HG02970 (cell line): ENCODE data around the gene NEK8.

ENCODE experiments used
- ATAC-seq: cut with Tn5 transposase; IDR thresholded peaks from one replicate; pipeline ENCODE4 v1.9.1; 2021; ENCODE audit warnings: mild to moderate bottlenecking, moderate library complexity, moderate number of reproducible peaks; ENCODE audit not compliant: unreplicated experiment, low FRiP score

Gene NEK8

DNA sequence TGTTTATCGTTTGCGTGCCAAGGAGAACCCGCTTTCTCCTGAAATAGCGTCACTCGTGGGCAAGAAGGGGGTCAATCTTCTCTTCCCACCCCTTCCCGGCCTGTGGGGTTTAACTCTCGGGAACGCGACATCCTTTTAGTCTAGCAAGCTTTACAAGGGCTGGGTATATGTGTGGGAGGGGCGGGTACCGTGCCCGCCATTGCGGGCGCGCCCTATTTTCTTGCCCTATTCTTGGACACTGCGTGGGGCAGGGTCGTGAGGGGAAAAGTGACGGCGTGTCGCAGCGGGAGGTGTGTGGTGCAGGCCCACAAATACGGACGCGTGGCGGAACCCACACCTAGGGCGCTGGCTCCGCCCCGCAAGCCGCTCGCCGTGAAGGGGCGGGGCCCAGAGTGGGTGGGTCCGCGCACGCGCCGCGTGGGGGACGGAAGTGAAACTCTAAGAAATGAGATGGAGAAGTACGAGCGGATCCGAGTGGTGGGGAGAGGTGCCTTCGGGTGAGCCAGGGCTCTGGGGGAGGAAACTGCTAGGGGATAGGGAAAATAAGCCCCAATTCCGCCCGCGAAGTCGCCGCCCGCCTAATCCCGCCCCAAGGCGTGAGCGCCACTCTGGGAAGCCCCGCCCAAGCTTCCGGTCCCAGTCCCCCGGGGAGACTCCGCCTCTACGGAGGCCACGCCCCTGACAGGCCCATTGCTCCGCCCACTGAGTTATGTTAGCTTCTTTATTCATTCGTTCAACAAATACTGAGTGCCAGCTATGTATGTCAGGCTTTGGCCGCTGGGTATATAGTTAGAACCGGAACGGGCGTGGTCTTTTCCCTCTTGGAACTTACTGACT lies at the start of gene NEK8:
Gene NEK8 (plus strand): TSS at position 425 of the 837 bp plus-strand sequence. CDS start 26 bp downstream, at position 451.
- peak; percentile 38 for ATAC-seq

DNA sequence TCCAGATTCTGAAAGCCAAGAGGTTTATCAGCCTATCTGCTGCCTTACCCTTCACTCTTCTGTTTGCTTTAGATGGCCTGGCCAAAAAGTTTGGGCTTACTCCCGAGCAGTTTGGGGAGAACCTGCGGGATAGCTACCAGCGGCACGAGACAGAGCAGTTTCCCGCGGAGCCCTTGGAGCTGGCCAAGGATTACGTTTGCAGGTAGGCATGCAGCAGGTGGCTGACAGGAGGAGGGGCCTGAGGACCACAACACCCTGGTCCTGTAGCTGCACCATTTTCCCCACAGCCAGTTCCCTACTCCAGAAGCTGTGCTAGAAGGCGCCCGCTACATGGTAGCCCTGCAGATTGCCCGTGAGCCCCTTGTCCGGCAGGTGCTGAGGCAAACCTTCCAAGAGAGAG lies 45.9 kb upstream of the NEK8 start:
- ATAC-seq: no peak

- no peak for ATAC-seq
Measured at GRCh38 chr17:28684963-28685362, 43.6 kb upstream of the NEK8 start.

DNA sequence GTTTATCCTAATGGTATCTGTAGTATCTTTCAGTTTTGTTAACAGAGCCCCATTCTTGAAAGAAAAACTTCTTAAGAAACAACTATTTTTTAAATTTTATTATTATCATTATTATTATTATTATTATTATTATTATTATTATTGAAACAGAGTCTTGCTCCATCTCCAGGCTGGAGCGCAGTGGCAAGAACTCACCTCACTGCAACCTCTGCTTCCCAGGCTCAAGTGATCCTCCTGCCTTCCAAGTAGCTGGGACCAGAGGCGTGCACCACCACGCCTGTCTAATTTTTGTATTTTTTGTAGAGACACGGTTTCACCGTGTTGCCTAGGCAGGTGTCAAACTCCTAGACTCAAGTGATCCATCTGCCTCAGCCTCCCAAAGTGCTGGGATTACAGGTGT lies 43.2 kb upstream of the NEK8 start:
- ATAC-seq: no peak

- ATAC-seq: no peak
Measured at GRCh38 chr17:28686296-28686695, 42.3 kb upstream of the NEK8 start.

DNA sequence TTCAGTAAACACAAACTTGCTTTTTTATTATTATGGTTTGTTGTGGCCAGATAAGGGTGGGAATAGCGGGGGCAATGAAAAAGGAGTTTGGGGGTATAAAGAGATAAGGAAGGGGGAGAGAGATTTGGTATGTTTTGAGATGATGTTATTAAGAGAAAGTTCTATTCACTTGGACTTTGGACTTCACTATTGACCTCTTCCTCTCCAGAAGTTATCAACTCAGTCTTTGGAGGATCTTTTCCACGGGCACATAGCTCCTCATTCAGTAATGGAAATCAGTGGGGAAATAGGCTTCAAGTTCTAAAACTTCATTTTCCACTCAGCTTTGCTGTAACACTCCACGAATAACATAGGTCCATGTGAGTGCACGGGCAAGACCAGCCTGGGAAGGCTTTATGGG lies 40.1 kb upstream of the NEK8 start:
- ATAC-seq: no peak

GRCh38 chr17:28689011-28689410 lies 39.6 kb upstream of the NEK8 start:
- no peak for ATAC-seq

GRCh38 chr17:28693869-28694268 lies 34.7 kb upstream of the NEK8 start:
- no peak for ATAC-seq

- no peak for ATAC-seq
Measured at GRCh38 chr17:28698253-28698941, 30.2 kb upstream of the NEK8 start.

DNA sequence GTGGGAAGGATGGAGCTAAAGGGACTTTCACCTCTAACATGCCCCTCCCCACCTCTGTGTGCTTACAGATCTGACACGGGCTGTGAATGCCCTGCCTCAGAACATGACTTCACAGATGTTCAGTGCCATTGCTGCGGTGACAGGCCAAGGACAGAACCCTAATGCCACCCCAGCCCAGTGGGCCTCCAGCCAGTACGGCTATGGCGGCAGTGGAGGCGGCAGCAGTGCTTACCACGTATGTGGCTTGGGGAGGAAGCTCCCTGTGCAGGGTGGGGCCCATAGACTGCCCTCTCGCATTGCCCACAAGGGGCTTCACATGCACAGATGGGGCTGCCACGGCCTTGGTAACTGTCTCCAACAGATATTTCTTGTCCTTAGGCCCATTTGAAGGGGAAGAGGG lies 28.3 kb upstream of the NEK8 start:
- ATAC-seq: no peak

DNA sequence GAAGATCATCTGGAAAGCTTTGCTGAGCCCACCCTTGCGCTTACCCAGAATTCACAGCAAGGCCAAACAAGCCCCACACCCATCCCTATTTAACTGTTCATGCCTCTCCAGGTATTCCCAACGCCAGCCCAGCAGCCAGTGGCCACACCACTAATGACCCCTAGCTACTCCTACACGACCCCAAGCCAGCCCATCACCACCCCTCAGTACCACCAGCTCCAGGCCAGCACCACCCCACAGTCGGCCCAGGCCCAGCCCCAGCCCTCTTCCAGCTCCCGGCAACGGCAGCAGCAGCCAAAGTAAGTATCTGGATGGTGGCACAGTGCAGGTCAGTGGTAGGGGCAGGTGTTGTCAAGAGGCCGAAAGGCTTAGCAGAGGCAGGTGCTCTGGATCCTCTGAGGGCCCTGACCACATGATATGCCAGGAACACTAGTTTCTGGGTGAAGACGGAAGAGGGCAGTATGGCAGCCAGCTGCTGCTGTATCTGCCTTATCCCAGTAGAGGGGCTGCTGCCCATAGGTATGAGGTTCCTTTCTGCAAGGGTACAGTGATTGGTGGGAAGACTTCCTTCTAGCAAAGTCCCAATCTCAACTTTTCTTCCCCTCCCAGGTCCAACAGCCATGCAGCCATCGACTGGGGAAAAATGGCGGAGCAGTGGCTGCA lies 27.6 kb upstream of the NEK8 start:
- no peak for ATAC-seq

- no peak for ATAC-seq
Measured at GRCh38 chr17:28702026-28702751, 26.4 kb upstream of the NEK8 start.

DNA sequence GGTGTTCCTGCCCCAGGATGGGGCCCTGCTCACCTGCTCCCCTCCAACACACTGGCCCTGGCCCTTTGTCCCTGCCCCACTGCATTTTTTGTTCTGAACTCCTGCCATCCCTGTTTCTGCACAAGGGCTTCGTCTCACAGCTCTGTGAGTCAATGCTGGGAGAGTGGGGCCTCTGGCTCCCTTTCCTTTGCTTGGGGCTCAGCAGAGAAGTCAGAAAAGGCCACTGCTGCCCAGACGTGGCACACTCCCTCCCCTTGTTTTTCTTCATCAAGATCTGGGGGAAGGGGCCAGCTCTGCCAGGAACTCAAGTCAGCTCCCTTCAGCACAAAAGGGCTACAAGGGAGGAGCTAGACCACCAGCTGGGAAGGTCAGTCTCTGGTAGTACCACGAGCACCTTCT lies 25.8 kb upstream of the NEK8 start:
- no peak for ATAC-seq

GRCh38 chr17:28703552-28704218 lies 24.9 kb upstream of the NEK8 start:
- ATAC-seq: no peak

- ATAC-seq: no peak
Measured at GRCh38 chr17:28704219-28704858, 24.2 kb upstream of the NEK8 start.

GRCh38 chr17:28705074-28705659 lies 23.4 kb upstream of the NEK8 start:
- no peak for ATAC-seq

DNA sequence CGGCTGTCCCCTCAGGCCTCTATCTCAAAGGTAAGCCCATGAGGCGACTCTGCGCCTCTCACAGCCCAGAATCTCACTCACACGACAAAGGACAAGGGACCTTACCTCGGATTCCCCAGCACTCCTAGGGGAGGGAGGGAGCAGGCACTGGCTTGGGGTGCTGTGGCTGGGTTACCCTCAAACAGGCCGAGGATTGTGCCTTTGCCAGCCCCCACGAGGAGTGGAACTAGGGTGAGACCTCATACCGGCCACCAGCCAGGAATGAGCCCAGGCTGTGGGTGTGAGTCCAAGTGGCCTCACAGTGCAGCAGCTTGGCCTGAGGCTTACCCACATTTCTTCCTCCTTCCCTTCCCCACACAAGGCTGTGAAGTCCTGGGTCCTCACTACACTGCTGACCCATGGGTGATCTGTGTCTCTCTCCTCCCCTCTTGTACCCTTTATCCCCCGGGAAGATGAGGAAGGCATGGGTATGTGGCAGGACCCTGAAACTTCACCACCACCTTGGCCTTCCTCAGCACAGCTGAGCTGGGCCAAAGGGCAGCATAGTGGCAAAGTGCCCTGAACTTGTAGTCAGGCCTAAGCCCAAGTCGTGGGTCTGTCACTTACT lies 22.8 kb upstream of the NEK8 start:
- ATAC-seq: no peak

DNA sequence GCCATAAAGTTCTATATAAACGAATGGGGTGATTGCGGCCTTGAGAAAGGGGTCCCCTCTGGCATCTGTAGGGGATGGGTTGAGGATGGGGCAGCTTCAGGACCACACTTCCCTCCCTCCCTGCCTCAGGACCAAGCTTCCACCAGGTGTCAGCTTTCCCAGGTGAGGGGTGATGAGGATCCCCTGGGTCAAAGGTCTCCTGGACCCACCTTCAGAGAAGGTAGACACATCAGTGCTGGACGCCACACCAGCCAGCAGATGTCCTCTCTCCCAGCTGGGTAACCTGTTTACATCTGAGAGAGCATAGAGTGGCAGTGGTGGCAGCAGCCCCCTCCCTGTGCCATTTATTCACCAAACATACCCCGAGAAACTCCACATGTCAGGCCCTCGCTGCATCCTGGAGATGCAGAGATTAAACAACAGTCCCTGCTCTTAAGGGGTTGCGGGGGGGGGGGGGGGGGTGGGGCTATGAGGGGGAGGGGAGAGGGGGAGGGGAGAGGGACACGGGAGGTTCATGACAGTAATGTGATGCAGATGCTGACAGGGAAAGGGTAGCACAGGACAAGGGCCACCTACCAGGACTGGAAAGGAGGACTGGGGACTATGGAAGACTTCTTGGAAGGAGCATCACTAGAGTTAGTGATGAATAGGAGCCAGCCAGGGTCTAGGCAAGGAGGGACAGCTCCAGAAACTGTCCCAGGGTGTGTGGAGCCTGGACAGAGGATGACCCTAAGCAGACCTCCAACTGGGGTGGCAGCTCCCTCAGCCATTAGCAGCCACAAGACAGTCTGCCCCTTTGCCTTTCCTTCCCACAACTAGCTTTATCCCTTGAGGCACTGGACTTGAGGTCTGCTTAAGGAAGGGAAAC lies 21.9 kb upstream of the NEK8 start:
- no peak for ATAC-seq
